Stimulated activated CD4-positive, alpha-beta T cell treated with anti-CD3 and anti-CD28 coated beads, Interleukin-15, amount 100 ng/mL, for 1 hour (primary cell): Measurements from ENCODE around the gene APOE.
"Not testable (repeated sequence)": the region's sequence is repeated elsewhere in the genome, so short reads cannot be mapped to it uniquely, and the experiment has no call there.

Experiments
- DNase-seq, 2 donors: peaks; one replicate each; pipeline ENCODE4 v3.0.0-alpha.2; 2020; ENCODE audit warnings: low read depth in 1 of 2, low spot score in 1 of 2

Gene APOE

GRCh38 chr19:44908836-44909261, 3.3 kb downstream of the APOE start:
- DNase-seq = no peak

GRCh38 chr19:44909775-44910174, 4.2 kb downstream of the APOE start:
- DNase-seq = no peak

DNA sequence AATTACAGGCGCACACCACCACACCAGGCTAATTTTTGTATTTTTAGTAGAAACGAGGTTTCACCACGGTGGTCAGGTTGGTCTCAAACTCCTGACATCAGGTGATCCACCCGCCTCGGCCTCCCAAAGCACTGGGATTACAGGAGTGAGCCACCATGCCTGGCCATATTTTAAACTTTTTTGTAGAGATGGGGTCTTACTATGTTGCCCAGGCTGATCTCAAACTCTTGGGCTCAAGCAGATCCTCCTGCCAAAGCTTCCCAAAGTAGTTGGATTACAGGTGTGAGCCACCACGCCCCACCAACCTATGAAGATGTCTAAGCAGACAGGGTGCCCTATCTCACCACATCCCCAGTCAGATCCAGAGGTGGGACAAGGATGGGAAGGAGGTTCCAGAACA, 6.3 kb downstream of the APOE start:
- DNase-seq = not testable (repeated sequence)

DNA sequence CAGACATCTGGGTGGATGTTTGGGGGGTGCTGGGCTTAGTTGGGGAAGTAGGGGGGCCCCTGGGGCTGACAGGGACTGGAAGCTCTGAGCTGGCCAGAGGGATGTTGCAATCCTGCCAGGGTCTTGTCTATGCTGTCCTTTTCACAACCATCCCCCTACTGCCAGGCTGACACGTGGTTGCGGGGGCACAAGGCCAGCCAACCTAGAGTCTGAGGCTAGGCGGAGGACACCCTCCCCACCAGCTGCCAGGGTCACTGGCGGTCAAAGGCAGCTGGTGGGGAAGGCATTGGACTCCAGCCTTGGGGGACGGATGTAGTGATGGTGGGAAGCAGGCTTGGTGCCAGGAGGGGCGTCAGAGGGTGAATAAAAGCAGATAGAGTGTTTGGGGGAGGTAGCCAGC, 7.3 kb downstream of the APOE start:
- no peak for DNase-seq

DNA sequence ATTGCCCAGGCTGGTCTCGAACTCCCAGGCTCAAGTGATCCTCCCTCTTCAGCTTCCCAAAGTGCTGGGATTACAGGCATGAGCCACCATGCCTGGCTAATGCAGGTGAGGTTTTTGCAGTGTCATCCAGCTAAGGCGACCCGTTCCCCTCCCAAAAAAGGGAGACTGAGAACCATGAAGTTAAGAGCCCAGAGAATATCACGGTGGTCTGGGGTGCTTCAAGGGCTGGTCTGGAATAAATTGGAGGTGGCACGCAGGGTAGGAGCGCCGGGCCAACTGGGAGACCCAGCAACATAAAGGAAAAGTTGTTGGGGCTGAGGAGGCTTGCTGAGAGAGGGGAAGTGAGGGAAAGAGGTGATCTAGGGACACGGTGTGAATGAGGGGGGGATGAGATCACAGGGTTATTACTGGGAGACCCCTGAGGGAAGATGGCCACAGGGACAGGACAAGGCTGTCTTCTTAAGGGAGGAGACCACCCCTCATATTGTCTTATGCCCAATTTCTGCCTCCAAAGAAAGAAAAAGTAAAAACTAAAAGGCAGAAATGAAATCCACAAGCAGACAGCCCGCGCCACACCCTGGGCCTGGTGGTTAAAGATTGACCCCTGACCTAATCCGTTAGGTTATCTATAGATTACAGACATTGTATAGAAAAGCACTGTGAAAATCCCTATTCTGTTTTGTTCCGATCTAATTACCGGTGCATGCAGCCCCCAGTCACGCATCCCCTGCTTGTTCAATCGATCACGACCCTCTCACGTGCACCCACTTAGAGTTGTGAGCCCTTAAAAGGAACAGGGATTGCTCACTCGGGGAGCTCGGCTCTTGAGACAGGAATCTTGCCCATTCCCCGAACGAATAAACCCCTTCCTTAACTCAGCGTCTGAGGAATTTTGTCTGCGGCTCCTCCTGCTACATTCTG, 8.2 kb downstream of the APOE start:
- DNase-seq = not testable (repeated sequence)

- DNase-seq = peak; percentile 36 to 61
Observed at GRCh38 chr19:44914433-44915206, 9.0 kb downstream of the APOE start, which contains the start of gene APOC1. APOC1 (plus strand) TSS chr19:44914608; CDS start chr19:44914892, 284 bp downstream.

- DNase-seq = no peak
Observed at GRCh38 chr19:44924243-44924725, 18.7 kb downstream of the APOE start.

DNA sequence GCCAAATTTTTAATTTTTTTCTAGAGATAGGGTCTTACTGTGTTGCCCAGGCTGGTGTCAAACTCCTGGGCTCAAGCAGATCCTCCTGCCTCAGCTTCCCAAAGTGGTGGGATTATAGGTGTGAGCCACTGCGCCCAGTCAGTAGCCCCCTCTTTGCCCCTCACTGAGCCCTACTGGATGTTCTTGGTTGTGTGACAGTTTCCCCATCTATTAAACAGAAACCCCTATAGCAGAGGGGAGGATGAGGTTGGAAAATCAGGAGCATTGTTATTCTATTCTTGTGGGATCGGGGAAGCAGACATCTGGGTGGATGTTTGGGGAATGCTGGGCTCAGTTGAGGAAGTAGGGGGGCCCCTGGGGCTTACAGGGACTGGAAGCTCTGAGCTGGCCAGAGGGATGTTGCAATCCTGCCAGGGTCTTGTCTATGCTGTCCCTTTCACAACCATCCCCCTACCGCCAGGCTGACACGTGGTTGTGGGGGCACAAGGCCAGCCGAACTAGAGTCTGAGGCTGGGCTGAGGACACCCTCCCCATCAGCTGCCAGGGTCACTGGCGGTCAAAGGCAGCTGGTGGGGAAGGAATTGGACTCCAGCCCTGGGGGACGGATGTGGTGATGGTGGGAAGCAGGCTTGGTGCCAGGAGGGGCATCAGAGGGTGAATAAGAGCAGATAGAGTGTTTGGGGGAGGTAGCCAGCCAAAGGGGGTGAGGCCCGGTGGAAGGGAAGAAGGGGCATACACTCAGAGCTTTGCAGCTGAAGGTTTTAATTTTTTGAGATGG, 19.7 kb downstream of the APOE start:
- DNase-seq = no peak

DNA sequence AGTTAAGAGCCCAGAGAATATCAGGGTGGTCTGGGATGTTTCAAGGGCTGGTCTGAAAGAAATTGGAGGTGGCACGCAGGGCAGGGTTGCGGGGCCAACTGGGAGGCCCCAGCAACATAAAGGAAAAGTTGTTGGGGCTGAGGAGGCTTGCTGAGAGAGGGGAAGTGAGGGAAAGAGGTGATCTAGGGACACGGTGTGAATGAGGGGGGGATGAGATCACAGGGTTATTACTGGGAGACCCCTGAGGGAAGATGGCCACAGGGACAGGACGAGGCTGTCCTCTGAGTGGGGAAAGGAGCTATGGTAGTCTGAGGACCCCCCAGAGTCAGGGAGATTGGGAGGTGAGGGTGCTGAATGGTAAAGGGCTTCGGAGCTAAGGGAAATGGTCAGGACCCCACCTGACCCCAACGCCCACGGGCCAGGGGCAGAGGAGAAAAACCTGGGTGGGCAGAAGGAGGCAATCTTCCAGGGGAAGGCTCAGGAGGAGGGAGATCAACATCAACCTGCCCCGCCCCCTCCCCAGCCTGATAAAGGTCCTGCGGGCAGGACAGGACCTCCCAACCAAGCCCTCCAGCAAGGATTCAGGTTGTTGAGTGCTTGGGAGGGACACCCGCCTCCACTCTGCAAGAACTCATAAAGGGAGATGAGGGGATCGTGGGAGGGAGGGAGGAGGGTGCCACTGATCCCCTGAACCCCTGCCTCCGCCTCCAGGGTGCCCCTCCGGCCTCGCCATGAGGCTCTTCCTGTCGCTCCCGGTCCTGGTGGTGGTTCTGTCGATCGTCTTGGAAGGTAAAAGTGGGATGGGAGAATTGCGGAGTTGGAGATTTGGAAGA, 20.9 kb downstream of the APOE start:
- DNase-seq = not testable (repeated sequence)

DNA sequence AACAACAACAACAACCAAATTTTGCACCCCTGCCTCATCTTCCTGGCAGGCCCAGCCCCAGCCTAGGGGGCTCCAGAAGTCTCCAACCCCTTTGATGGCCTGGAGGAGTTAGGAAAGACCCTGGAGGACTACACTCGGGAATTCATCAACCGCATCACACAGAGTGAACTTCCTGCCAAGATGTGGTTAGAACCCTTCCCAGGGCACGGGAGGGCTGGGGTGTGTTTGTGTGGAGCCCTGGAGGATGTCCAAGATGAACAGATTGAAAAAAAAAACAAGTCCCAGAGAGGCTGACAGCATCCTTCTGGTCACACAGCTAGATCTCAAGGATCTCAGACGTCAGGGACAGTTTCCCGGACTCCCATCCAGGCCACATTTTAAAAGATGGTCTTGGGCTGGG, 22.1 kb downstream of the APOE start:
- no peak for DNase-seq

DNA sequence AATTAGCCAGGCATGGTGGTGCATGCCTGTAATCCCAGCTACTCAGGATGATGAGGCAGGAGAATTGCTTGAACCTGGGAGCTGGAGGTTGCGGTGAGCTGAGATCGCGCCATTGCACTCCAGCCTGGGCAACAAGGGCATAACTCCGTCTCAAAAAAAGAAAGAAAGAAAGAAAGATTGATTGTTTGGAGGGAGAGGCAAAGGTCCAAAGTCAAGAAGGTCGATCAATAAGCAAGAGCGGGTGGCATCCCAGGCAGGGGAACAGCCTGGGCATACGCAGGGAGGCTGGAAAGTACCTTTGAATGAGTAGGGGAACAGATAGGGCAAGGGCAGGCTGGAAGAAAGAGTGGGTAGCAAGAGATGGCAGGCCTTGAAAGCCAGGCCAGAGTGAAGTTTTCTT, 24.5 kb downstream of the APOE start:
- no peak for DNase-seq

DNA sequence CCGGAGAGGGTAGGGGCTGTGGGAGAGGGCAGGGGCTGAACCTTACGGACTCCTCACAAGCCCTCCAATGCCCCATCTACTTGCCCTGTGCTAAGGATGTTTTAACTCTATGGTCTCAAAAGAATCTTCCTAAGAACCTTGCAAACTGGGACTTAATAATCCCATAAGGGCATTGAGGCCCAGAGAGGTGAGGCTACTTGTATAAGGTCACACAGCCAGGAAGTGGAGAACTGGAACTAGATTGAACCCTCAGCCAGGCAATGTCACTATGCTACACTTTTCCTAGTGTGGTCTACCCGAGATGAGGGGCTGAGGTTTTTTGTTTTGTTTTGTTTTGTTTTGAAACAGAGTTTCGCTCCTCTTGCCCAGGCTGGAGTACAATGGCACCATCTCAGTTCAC, 25.9 kb downstream of the APOE start:
- no peak for DNase-seq

GRCh38 chr19:44939668-44940067, 34.1 kb downstream of the APOE start:
- DNase-seq = no peak

- no peak for DNase-seq
Observed at GRCh38 chr19:44942067-44942571, 36.5 kb downstream of the APOE start, which contains the start of gene APOC4. APOC4 (plus strand) TSS chr19:44942237; CDS start chr19:44942278, 41 bp downstream.

GRCh38 chr19:44943801-44944249, 38.2 kb downstream of the APOE start:
- DNase-seq = no peak

DNA sequence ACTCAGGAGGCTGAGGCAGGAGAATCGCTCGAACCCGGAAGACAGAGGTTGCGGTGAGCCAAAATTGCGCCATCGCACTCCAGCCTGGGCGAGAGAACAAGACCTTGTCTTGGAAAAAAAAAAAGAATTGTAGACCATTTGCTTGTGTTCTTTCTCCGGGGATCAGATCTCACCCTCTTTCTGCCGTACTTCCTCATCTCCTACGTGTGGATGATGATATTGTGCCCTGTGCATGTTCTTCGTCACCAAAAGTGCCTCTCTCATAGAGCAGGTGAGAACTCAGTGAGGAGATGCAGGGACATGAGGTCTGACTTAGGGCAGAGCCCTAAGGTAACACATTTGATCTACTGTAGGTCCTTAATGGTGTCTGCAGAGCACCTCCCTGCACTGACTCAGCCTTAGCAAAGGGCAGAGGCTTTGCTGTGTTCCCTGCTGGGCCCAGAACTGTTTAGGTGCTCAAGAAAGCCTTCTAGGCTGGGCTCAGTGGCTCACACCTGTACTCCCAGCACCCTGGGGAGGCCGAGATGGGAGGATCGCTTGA, 41.5 kb downstream of the APOE start:
- no peak for DNase-seq

GRCh38 chr19:44948237-44948636, 42.6 kb downstream of the APOE start:
- DNase-seq = no peak

GRCh38 chr19:44948763-44949374, 43.3 kb downstream of the APOE start:
- no peak for DNase-seq

DNA sequence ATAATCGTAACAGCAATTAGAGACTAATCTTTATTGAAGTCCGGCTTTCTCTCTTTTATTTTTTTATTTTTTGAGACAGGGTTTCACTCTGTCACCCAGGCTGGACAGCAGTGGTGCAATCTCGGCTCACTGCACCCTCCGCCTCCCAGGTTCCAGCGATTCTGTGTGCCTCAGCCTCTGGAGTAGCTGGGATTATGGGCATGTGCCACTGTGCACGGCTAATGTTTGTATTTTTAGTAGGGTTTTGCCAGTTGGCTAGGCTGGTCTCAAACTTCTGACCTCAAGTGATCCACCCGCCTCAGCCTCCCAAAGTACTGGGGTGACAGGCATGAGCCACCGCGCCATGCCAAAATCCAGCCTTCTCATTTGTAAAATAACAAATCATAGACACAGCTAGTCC, 44.0 kb downstream of the APOE start:
- no peak for DNase-seq
